OCI-LY1 (cell line): Measurements from ENCODE around the gene CTXN1.

Experiments used
- EZH2 ChIP-seq: fragments of 200-600 bp; sonication (generic), shearing (Covaris generic); IDR thresholded peaks from 2 replicates; pipeline ENCODE4 v1.8.0; 2017; ENCODE audit warnings: borderline replicate concordance, mixed run types, mild to moderate bottlenecking, antibody characterized with exemption, low read length, moderate library complexity, mixed read lengths
- TF ChIP-seq, protein P1 (sequence below): fragments of 200-600 bp; sonication (generic), shearing (Covaris generic); IDR thresholded peaks from 2 replicates; pipeline ENCODE4 v1.5.1; 2017; ENCODE audit warnings: mild to moderate bottlenecking, antibody characterized with exemption, low read length, moderate library complexity, mixed read lengths

DNA sequence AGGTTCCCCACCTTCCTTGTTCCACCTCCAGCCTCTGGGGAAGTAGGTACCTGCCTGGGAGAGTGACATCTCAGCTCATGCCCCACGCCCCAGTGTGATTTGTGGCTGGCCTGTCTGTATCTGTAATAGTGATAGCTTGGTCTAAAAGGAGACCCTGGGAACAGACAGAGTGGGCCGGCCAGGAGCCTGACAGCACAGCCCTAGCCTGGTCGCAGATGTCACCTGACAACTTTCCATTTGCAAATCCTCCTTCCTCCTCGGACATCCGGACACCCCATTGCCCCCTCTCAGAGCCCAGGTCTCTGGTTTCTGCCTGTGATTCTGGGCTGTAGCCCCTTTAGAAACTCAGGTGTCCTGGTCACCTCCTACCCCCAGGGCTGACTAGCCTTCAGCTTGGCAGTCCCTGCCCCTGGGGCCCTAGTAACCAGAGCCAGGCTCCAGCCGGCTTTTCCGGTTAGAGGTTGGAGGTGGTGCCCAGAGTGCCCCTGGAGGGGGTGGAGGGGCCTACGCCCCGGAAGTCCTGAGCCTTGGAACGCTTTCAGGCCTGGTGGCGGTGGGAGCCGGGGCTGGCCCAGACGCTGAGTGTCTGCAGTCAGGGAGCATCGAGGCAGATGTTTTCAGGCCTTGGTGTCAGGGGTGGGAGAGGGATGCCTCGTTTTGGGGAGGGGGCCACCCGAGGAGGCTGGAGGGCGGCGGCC lies 31.2 kb downstream of the CTXN1 start:
- TF ChIP-seq, protein P1, sequence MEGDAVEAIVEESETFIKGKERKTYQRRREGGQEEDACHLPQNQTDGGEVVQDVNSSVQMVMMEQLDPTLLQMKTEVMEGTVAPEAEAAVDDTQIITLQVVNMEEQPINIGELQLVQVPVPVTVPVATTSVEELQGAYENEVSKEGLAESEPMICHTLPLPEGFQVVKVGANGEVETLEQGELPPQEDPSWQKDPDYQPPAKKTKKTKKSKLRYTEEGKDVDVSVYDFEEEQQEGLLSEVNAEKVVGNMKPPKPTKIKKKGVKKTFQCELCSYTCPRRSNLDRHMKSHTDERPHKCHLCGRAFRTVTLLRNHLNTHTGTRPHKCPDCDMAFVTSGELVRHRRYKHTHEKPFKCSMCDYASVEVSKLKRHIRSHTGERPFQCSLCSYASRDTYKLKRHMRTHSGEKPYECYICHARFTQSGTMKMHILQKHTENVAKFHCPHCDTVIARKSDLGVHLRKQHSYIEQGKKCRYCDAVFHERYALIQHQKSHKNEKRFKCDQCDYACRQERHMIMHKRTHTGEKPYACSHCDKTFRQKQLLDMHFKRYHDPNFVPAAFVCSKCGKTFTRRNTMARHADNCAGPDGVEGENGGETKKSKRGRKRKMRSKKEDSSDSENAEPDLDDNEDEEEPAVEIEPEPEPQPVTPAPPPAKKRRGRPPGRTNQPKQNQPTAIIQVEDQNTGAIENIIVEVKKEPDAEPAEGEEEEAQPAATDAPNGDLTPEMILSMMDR, result no peak
- TF ChIP-seq EZH2, result no peak
